Effector CD4-positive, alpha-beta T cell (primary cell): ENCODE results near the gene BBIP1.

ENCODE experiments used
- DNase-seq: peaks from one replicate; pipeline ENCODE4 v3.0.0-alpha.2; 2020

Gene BBIP1

GRCh38 chr10:110861476-110861875 lies 57.5 kb downstream of the BBIP1 start:
- no peak for DNase-seq

- DNase-seq, result peak; percentile 47
Observed at GRCh38 chr10:110860576-110861241, 58.3 kb downstream of the BBIP1 start.

GRCh38 chr10:110859973-110860376 lies 59.0 kb downstream of the BBIP1 start:
- DNase-seq, result no peak

GRCh38 chr10:110859206-110859972 lies 59.6 kb downstream of the BBIP1 start:
- DNase-seq, result no peak

GRCh38 chr10:110858297-110858934 lies 60.6 kb downstream of the BBIP1 start:
- no peak for DNase-seq

- DNase-seq, result no peak
Observed at GRCh38 chr10:110857265-110858171, 61.5 kb downstream of the BBIP1 start.

GRCh38 chr10:110853921-110854605 lies 64.9 kb downstream of the BBIP1 start:
- DNase-seq, result no peak

- DNase-seq, result no peak
Observed at GRCh38 chr10:110852947-110853346, 66.0 kb downstream of the BBIP1 start.

- no peak for DNase-seq
Observed at GRCh38 chr10:110852255-110852896, 66.6 kb downstream of the BBIP1 start.

GRCh38 chr10:110851020-110851612 lies 67.9 kb downstream of the BBIP1 start:
- no peak for DNase-seq

- DNase-seq, result no peak
Observed at GRCh38 chr10:110850099-110850498, 68.9 kb downstream of the BBIP1 start.
